22Rv1 (cell line): ENCODE results near the gene MT1F.

Experiments
- ZFX ChIP-seq: fragments of 450-650 bp; IDR thresholded peaks from 2 replicates; pipeline ENCODE4 v1.6.1; 2017; ENCODE audit warnings: antibody characterized with exemption, borderline replicate concordance
- TF ChIP-seq, protein P1 (sequence below): fragments of 450-650 bp; IDR thresholded peaks from 2 replicates; pipeline ENCODE4 v1.5.1; 2017; ENCODE audit warnings: mild to moderate bottlenecking

DNA sequence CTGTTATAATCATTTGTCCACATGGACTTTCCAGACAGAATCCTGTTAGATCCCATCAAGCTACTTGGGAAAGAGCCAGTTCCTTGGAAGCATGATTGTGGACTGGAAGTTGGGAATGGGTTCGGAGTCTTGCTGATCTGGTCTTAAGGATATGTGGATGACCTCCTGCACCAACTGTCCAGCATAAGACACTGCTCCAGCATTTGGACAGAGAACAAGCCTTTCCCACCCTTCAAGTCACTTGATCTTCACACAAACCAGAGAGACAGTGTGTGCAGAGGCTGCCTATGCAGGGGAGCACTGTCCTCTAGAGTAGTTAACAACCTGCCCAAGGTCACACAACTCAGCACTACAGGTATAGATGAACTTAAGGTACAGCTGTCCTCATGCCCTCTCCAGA lies 11.9 kb upstream of the MT1F start:
- TF ChIP-seq, protein P1, sequence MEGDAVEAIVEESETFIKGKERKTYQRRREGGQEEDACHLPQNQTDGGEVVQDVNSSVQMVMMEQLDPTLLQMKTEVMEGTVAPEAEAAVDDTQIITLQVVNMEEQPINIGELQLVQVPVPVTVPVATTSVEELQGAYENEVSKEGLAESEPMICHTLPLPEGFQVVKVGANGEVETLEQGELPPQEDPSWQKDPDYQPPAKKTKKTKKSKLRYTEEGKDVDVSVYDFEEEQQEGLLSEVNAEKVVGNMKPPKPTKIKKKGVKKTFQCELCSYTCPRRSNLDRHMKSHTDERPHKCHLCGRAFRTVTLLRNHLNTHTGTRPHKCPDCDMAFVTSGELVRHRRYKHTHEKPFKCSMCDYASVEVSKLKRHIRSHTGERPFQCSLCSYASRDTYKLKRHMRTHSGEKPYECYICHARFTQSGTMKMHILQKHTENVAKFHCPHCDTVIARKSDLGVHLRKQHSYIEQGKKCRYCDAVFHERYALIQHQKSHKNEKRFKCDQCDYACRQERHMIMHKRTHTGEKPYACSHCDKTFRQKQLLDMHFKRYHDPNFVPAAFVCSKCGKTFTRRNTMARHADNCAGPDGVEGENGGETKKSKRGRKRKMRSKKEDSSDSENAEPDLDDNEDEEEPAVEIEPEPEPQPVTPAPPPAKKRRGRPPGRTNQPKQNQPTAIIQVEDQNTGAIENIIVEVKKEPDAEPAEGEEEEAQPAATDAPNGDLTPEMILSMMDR: no peak
- TF ChIP-seq ZFX: no peak
